ENCODE results near the gene ZBTB43. TPM values are rescaled to one million over a fixed set of nuclear protein-coding genes. Genes with fewer than 3 reads are reported as not detected.

ZBTB43 gene
- total RNA-seq, 2 experiments from 2014 or later, result 14.3 to 21.1 TPM

DNA sequence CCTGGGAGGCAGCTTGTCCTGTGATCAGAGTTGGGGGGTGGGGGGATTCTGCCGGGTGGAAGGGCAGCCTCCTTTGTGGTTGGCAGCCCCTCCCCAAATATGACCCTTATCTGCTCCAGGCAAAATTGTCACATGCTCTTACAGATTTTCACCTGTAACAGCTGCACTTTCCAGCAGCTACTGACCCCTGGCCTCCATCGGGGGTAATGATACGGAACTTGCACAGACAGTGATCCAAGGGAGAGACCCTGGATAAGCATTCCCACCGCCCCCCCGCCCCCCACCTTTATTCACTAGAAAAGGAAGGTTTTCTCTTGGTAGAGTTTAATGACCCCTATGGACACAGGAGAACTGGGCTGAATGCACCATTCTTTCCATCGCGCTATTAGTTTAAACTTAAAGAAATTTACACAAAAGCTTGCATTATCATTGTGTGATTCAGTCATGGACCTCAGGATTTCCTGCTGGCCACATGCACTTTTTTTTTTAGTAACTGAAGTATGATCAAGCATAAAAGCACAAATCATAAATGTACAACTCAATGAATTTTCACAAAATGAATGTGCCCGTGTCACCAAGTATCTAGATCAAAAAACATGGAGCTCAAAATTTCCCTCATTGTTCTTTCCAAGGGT, 44.9 kb downstream of the ZBTB43 start:
- Mint-ChIP-seq H3K36me3 (ENCODE audit: low read depth) (no peaks in the 10 kb centered on the region), H3K4me1 (ENCODE audit: low read depth) (no peaks in the 10 kb centered on the region), H3K27ac (no peak overlapping the region), H3K9me3 (no peaks in the 10 kb centered on the region), H3K27me3 (peaks cover 23% of the 10 kb centered on the region), H3K4me3 (no peak overlapping the region)
- DNase-seq, result no peak
- no peak for ATAC-seq
- ChIA-PET POLR2A (interaction anchor here (1.1 kb wide), 1 partner anchor 15 kb away, joined by 3 read pairs; no protein-coding TSS in a partner anchor), CTCF (interaction anchor here (1.2 kb wide), 1 partner anchor 10 kb away, joined by 3 read pairs; the partner anchor contains the start of gene ZBTB34)
- no peak for TF ChIP-seq CTCF (IDR thresholded peaks at IDR 0.05)
- intact Hi-C loops (cut with micrococcal nuclease), result no loop called here

DNA sequence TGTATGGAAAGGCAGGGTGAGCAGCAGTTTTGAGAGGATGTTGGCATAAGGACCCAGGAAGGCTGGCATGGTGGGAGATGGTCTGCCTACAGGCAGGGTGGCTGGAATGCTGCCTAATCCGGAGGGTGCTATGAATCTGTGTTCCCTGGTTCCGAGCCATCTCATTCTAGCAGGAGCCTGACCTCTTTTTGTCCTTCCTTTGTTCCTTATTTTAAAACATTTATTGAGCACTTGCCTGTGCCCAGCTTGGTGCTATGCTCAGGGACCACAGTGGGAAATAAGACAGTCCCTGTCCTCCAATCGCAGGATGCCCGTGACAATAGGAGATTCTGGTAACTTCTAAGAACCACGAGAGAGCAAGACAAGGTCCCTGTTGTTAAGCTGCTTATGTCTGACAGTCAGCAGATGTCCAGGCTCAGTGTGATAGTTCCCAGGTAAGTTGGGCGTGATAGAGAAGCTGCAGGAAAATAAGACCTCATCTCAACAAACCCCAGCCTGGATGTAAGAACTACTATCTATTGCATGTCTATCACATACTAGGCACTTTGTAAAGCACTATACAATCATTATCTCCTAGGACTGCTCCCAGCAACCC, 46.5 kb downstream of the ZBTB43 start:
- DNase-seq, result no peak
- peaks cover 28% of the 10 kb centered on the region for H3K27me3 Mint-ChIP-seq

DNA sequence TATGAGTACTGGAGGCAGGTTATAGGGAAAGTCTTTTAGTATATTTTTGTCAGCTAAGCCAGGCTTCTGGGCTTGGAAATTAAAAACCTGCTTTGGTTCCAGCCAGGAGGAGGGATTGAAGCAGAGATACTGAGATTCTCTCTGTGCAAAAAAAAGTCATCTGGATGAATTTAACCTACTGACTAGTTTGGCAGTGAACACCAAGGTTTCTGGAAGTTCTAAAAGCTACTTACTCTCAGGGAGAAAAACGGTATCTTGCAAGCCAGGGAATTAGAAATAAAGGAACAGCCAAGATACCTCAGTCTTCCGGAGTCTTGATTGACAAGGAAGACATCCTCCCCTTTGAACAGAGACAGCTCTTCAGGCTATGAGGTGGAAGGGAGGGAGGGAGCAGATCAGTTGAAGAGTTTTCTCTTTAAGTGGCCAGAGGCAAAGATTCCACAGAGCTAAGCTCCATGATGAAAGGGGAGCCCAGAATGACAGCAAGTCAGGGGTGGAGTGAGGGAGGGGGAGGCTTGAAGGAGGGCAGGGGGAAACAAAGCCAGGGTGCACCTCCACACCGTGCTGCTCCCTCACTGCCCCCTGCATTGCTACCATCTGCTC, 47.3 kb downstream of the ZBTB43 start:
- CTCF ChIA-PET, result no interaction called here
- H3K9me3 Mint-ChIP-seq, result no peaks in the 10 kb centered on the region
- H3K27me3 Mint-ChIP-seq, result peaks cover 28% of the 10 kb centered on the region
- ATAC-seq (no peak), DNase-seq (no peak)
- H3K27ac Mint-ChIP-seq, result no peak overlapping the region
- no peak for TF ChIP-seq CTCF (IDR thresholded peaks at IDR 0.05)
- no peak overlapping the region for H3K4me3 Mint-ChIP-seq
- intact Hi-C loops (cut with micrococcal nuclease), result no loop called here
- POLR2A ChIA-PET, result interaction anchor here (1.2 kb wide), 1 partner anchor 12 kb away, joined by 4 read pairs; no protein-coding TSS in a partner anchor
- no peaks in the 10 kb centered on the region for H3K4me1 Mint-ChIP-seq (ENCODE audit: low read depth)
- H3K36me3 Mint-ChIP-seq (ENCODE audit: low read depth), result no peaks in the 10 kb centered on the region

More for the DNA sequence above, 46.5 kb downstream of the ZBTB43 start:
- no peak for ATAC-seq
- no peaks in the 10 kb centered on the region for H3K9me3 Mint-ChIP-seq
- no peak overlapping the region for H3K4me3 Mint-ChIP-seq
- no peaks in the 10 kb centered on the region for H3K36me3 Mint-ChIP-seq (ENCODE audit: low read depth)
- intact Hi-C loops (cut with micrococcal nuclease), result no loop called here
- H3K27ac Mint-ChIP-seq, result no peak overlapping the region
- POLR2A ChIA-PET, result interaction anchor here (0.8 to 1.2 kb wide), 2 partner anchors 11 to 20 kb away, joined by 3 to 4 read pairs; no protein-coding TSS in a partner anchor
- CTCF ChIA-PET, result no interaction called here
- no peaks in the 10 kb centered on the region for H3K4me1 Mint-ChIP-seq (ENCODE audit: low read depth)
- TF ChIP-seq CTCF (IDR thresholded peaks at IDR 0.05), result no peak

GRCh38 chr9:126853667-126854066, 48.8 kb downstream of the ZBTB43 start:
- H3K27ac Mint-ChIP-seq, result no peak overlapping the region
- H3K4me3 Mint-ChIP-seq, result no peak overlapping the region
- ChIA-PET POLR2A (no interaction called here), CTCF (no interaction called here)
- no peak for DNase-seq
- H3K36me3 Mint-ChIP-seq (ENCODE audit: low read depth), result no peaks in the 10 kb centered on the region
- no peak for TF ChIP-seq CTCF (IDR thresholded peaks at IDR 0.05)
- no peak for ATAC-seq
- H3K4me1 Mint-ChIP-seq (ENCODE audit: low read depth), result no peaks in the 10 kb centered on the region
- peaks cover 26% of the 10 kb centered on the region for H3K27me3 Mint-ChIP-seq
- intact Hi-C loops (cut with micrococcal nuclease), result no loop called here
- H3K9me3 Mint-ChIP-seq, result no peaks in the 10 kb centered on the region

DNA sequence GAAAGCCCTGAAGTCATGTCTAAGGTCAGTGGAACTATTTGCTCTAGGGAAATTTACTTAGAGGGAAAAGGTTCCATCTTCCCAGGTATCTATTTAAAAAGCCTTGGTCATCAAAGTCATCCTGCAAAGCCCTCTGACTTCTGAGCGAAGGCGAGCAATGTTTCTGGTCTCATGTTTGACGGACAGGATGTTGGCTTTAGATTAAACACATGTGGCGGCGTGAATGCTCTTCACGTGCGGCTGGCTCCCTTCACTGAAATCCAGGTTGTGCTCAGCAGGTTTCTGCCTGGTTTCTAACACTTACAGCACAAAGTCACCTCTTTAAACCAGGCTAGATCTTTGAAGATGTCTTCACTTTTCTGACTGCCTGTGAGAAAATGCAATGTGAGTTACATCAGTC, 49.9 kb downstream of the ZBTB43 start:
- Mint-ChIP-seq H3K4me3 (no peak overlapping the region), H3K9me3 (no peaks in the 10 kb centered on the region), H3K27me3 (peaks cover 26% of the 10 kb centered on the region), H3K4me1 (ENCODE audit: low read depth) (peaks cover 6% of the 10 kb centered on the region), H3K36me3 (ENCODE audit: low read depth) (no peaks in the 10 kb centered on the region), H3K27ac (no peak overlapping the region)
- ATAC-seq, result no peak
- POLR2A ChIA-PET, result no interaction called here
- TF ChIP-seq CTCF (IDR thresholded peaks at IDR 0.05), result no peak
- no peak for DNase-seq
- CTCF ChIA-PET, result no interaction called here
- intact Hi-C loops (cut with micrococcal nuclease), result no loop called here

Data from activated CD8-positive, alpha-beta T cell treated with anti-CD3 and anti-CD28 coated beads for 36 hours (primary cell).